BE2C (cell line): ENCODE measurements around the gene ZNF234. TPM values are rescaled to one million over a fixed set of nuclear protein-coding genes. Genes with fewer than 3 reads are reported as not detected.
A peak's percentile ranks its signal among the peaks of the same experiment; 100 is the strongest.

Experiments used
- DNase-seq: peaks from one replicate; pipeline ENCODE4 v3.0.0-alpha.2; 2020
- H3K27me3 ChIP-seq: fragments of 250-450 bp; sonication (Bioruptor Pico); 2 replicates; pipeline ENCODE4 v1.5.1; 2020; ENCODE audit warnings: mild to moderate bottlenecking
- H3K36me3 ChIP-seq: fragments of 250-450 bp; sonication (Bioruptor Pico); 2 replicates; pipeline ENCODE4 v1.5.1; 2020; ENCODE audit warnings: mild to moderate bottlenecking
- H3K4me1 ChIP-seq: fragments of 250-450 bp; sonication (Bioruptor Pico); 2 replicates; pipeline ENCODE4 v1.5.1; 2020
- H3K4me3 ChIP-seq: 2 replicates; pipeline ENCODE4 v1.5.1; 2011; ENCODE audit warnings: low read depth, low read length
- H3K9me3 ChIP-seq: fragments of 250-450 bp; sonication (Bioruptor Pico); 2 replicates; pipeline ENCODE4 v1.5.1; 2020
- polyA plus RNA-seq: library from polyadenylated mRNA; unstranded; fragments of >200 nt; gene quantifications from one replicate; pipeline ENCODE4 v1.2.1, GENCODE V29; 2012; ENCODE audit warnings: low read depth, missing spikeins; ENCODE audit not compliant: insufficient read length, insufficient read depth
- TF ChIP-seq, protein P1 (sequence below): IDR thresholded peaks from 2 replicates; pipeline ENCODE4 v1.5.1; 2012; ENCODE audit warnings: mild to moderate bottlenecking, low read depth, low read length

Gene ZNF234
- polyA plus RNA-seq, result 3.4 TPM

DNA sequence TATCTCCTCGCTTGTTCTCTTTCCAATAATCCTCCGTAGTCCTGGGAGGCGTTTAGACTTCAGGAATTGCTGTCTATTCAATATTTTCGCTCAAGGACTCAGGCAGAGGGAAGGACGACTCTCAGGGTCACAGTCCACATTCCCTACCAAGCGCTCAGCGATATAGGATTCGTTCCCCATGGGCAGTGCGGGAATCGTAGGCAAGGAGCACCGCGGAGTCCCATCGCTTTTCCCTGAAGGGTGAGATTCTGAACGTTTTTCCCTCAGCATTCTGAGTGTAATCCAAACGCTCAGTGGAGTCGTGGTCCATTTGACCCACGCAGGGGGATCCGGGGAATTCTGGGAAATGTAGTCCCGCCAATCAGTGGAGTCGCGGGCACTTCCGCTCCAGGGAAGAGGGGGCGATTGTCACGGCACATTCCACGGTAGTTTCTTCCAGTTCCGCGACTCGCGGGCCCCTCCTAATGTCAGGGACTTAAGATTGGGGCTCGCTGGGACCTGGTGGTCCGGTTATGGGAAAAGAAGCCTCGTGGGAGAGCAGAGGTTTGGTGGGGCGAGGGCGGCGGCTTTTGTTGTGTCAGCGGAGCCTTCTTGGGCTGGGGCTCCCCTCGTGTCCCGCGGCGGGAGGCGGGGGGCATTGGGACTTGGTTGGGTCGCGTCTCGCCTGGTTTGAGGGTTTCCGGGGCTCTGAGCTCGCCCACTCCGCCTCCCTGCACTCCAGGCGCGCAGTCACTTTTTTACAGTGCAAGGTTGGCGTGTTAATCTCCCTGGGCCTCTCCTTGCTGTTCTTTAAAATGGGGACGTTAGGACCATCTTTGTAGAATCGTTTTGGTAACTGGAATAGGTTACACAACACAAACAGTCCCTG lies at the start of gene ZNF234:
Gene ZNF234, plus strand, starts transcription at position 364 of the 868 bp plus-strand sequence. CDS start 3,079 bp downstream, outside the sequence.
- DNase-seq, result peak; percentile 81
- Histone ChIP-seq H3K9me3 (no peaks in the 10 kb centered on the region), H3K36me3 (peaks cover 3% of the 10 kb centered on the region), H3K4me1 (no peaks in the 10 kb centered on the region), H3K4me3 (peak within 1 kb of the TSS; percentile 88), H3K27me3 (no peaks in the 10 kb centered on the region)
- TF ChIP-seq, protein P1, sequence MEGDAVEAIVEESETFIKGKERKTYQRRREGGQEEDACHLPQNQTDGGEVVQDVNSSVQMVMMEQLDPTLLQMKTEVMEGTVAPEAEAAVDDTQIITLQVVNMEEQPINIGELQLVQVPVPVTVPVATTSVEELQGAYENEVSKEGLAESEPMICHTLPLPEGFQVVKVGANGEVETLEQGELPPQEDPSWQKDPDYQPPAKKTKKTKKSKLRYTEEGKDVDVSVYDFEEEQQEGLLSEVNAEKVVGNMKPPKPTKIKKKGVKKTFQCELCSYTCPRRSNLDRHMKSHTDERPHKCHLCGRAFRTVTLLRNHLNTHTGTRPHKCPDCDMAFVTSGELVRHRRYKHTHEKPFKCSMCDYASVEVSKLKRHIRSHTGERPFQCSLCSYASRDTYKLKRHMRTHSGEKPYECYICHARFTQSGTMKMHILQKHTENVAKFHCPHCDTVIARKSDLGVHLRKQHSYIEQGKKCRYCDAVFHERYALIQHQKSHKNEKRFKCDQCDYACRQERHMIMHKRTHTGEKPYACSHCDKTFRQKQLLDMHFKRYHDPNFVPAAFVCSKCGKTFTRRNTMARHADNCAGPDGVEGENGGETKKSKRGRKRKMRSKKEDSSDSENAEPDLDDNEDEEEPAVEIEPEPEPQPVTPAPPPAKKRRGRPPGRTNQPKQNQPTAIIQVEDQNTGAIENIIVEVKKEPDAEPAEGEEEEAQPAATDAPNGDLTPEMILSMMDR, result no peak

DNA sequence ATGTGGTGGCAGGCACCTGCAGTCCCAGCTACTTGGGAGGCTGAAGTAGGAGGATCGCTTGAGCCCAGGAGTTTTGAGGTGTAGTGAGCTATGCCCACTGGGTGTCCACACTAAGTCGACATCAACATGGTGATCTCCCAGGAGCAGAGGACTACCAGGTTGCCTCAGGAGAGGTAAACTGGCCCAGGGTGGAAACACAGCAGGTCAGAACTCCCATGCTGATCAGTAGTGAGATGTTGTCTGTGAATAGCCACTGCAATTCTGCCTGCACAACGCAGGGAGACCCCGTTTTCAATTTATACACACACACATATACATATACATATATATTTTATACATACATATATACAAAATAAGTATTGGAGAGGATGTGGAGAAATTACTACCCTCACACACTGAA lies 49.2 kb upstream of the ZNF234 start:
- Histone ChIP-seq H3K9me3 (no peaks in the 10 kb centered on the region), H3K36me3 (no peaks in the 10 kb centered on the region), H3K27me3 (no peaks in the 10 kb centered on the region), H3K4me1 (no peaks in the 10 kb centered on the region), H3K4me3 (no peak overlapping the region)
- TF ChIP-seq, protein P1, result no peak
- no peak for DNase-seq

DNA sequence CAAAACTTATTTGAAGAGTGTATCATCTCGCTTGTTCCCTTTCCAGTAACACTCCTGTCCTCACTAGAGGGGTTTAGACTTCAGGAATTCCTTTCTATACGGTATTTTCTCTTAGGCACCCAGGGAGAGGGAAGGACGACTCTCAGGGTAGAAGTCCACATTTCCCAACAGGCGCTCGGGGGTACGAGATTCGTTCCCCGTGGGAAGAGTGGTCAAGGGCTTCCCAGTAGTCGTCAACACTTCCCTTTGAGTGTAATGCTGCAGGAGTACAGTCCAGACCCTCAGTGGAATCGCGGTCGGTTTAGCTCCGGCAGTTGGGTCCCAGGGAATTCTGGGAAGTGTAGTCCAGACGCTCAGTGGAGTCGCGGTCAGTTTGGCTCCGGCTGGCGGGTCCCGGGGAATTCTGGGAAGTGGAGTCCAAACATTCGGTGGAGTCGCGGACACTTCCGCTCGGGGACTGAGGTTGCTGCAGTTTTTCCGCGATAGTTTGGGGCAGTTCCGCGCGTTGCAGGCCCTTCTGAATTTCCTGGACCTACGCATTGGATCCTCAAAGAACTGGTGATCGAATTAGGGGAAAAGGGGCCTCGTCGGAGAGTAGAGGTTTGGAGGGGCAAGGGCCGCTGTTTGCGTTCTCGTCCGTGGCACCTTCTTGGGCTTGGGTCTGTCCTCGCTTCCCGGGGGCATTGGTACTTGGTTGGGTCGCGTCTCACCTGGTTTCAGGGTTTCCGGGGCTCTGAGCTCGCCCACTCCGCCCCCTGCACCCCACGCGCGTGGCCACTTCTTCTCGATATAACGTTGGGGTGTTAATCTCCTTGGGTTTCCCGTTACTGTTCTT lies 47.2 kb upstream of the ZNF234 start, which contains the start of gene ZNF224:
Gene ZNF224, plus strand, starts transcription at position 431 of the 835 bp plus-strand sequence. CDS start 3,513 bp downstream, outside the sequence.
- TF ChIP-seq, protein P1, result no peak
- Histone ChIP-seq H3K4me3 (peak within 1 kb of the TSS; percentile 96), H3K36me3 (0 out of 2 replicates have a peak, but pooled peaks cover 3% of the 10 kb centered on the region), H3K9me3 (no peaks in the 10 kb centered on the region), H3K4me1 (no peaks in the 10 kb centered on the region), H3K27me3 (no peaks in the 10 kb centered on the region)
- DNase-seq, result peak; percentile 93

DNA sequence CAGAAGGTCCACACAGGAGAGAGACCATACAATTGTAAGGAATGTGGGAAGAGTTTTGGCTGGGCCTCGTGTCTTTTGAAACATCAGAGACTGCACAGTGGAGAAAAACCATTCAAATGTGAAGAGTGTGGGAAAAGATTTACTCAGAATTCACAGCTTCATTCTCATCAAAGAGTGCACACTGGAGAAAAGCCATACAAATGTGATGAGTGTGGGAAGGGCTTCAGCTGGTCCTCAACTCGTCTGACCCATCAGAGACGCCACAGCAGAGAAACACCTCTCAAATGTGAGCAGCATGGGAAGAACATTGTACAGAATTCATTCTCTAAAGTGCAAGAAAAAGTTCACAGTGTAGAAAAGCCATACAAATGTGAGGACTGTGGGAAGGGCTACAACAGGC lies 33.6 kb upstream of the ZNF234 start:
- DNase-seq, result no peak
- Histone ChIP-seq H3K27me3 (no peaks in the 10 kb centered on the region), H3K4me1 (no peaks in the 10 kb centered on the region), H3K9me3 (peaks cover 6% of the 10 kb centered on the region; the same call in 1 of the 2 replicates), H3K4me3 (no peak overlapping the region), H3K36me3 (peaks cover 55% of the 10 kb centered on the region)
- TF ChIP-seq, protein P1, result no peak

DNA sequence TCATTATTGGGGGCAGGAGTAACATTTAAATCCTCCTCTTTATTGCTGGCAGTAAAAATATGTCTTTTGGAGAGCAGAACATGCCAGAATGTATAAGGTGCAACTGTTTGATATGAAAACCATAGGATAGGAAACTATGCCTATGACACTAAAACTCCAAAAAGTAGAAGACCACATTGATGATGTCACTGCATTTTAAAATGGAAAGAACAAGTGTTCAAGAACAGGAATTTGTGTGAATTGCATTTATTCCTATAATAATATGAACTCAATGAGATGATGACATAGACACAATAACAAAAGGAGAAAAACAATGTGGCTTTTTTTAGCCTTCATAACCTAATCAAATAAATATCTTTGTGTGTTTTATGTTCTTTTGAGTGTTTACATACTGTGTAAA lies 31.9 kb upstream of the ZNF234 start:
- peaks cover 6% of the 10 kb centered on the region; the same call in 1 of the 2 replicates for H3K9me3 ChIP-seq
- H3K27me3 ChIP-seq, result no peaks in the 10 kb centered on the region
- H3K4me3 ChIP-seq, result no peak overlapping the region
- TF ChIP-seq, protein P1, result no peak
- H3K4me1 ChIP-seq, result no peaks in the 10 kb centered on the region
- DNase-seq, result no peak
- H3K36me3 ChIP-seq, result peaks cover 51% of the 10 kb centered on the region
